H4 (cell line): ENCODE data around the gene UBASH3B. TPM values are rescaled to one million over a fixed set of nuclear protein-coding genes. Genes with fewer than 3 reads are reported as not detected.

ENCODE experiments used
- DNase-seq: peaks from one replicate; pipeline ENCODE4 v3.0.0-alpha.2; 2015; ENCODE audit warnings: low spot score
- total RNA-seq: library from RNA; depleted of rRNA; stranded (reverse); fragments of >200 nt; shearing (Covaris generic); gene quantifications from 2 replicates; pipeline ENCODE4 v1.2.3, GENCODE V29; 2014

Gene UBASH3B
- total RNA-seq, 1 experiment from 2014 or later: 4.4 TPM

DNA sequence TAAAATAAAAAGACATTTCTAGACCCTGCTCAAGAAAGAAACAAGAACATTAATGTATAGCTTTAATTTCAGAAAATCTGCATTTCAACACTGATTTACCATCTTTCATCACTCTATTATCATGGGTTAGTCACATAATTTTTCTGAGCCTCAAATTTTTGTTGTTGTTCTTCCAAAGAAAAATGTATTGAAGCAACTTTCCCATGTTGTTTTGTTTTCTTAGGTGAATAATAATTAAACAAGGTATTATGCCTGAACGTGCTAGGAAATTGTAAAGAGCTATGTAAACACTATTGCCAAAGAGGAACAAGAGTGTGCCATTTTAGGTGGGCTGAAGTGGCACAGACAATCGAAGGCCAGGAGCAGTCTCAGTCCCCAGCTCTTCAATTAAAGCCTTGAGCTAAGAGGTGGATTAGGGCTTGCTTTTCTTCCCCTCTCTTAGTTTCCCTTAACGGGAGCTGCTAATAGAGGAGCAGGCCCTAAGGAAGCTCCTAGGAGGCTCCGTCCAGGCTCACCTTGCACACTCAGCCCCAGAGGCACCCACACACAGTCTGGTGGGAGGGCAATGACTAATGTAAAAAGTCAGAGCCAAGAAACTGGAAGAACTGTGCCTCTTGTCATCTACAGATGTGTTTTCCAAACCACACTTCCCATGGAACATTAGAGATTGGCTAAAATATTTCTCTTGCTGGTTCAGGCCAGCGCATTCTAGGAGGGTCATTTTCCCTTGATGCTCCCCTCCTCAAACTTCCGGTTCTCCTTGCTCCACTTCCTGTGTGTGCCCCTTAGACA is 8.8 kb upstream of the UBASH3B start:
- DNase-seq: peak; percentile 22

DNA sequence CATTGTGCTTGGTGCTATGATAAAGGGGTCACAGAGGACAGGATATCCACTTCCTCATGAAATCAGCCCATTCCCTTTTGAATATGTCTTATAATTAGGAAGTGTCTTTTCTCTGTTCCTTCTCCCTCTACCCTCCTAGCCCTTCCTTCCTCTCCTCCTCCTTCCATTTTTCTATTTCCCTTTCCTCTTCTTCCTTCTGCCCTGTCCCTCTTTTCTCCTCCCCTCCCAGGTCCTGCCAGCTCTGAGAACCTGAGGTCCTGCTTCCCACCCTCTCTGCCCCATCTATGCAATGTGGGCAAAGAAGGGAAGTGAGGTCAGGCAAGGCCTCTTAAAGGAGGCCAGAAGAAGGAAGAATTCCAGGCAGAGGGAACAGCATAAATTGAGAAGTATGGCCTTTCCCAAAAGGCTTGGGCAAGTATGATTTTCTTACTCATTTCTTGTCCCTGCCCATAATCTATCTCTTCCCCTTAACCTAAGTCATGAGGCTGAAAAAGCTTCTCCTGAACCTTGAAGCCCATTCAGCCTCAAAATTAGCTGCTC is 7.7 kb upstream of the UBASH3B start:
- no peak for DNase-seq

DNA sequence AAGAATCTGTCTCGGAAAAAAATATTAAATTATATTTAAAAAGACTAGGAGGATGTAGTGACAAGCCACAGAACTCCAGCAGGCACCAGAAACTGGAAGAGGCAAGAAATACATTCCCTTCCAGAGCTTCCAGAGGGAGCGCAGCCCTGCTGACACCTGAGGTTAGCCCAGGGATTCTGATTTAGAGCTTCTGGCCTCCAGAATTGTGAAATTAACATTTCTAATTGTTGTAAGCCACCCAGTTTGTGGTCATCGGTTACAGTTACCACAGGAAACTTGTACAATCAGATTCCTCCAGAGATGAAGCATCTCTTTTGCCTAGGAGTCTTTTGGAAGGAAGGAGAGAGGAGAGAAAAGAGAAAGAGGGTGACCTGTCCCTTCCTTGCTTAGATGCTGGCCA is 6.4 kb upstream of the UBASH3B start:
- DNase-seq: no peak

DNA sequence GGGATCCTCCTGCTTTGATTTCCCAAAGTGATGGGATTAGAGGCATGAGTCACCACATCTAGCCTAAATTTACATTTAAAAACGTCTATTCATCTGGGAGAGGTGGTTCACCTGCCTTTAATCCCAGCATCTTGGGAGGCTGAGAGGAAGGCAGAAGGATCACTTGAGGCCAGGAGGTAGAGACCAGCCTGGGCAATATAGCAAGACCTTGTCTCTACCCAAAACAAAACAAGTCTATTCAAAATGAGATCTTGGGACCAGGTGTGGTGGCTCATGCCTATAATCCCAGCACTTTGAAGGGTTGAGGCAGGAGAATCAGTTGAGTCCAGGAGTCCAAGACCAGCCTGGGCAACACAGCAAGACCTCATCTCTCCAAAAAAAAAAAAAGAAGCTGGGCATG is 4.9 kb upstream of the UBASH3B start:
- no peak for DNase-seq

DNA sequence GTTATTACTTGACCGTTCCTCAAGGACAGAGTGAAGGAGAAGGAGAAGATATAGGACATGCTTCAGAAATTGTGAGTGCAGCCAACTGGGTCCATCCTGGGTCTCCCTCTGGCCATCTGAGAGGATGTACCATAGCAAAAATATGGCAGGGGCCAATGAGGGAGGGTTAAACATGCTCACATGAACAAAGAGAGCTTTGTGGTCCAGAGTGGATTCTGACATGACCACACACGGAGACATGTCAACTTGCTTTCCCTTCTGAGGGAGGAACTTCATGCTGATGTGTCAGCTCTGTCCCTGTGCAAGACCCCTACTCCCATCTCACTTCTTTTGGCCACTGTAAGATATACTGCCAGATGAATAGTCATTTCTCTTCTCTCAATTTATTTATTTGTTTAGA is 3.0 kb upstream of the UBASH3B start:
- DNase-seq: no peak

DNA sequence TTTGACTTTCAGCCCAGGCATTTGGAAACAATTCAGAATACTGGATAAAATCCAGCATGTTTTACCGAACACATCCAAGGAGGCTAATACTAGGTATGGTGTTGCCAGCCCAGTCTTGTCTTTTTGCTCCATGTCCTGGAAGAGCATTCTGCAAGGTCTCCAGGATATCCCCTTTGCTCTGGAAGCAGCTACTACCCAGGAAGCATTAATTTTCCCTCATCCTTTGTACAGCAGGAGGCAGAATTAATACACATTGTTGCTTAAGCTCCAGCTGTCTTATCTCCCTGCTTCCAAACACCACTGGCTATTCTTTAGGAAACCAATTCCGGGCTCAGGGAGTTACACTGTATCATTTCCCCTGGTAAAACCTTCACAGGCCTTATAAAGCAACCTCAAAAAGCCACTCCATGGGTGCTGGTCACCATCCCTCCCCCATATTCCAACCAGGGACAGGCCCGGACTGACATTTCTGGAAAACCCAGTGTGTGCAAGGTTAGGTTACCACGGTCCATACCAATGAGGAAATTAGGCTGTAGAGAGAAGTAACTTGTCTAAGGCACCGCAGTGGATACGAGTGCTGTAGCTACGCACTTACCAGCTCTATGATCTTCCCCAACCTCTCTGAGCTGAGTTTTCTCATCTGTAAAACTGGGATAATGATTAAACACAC is 1.5 kb upstream of the UBASH3B start:
- DNase-seq: no peak

DNA sequence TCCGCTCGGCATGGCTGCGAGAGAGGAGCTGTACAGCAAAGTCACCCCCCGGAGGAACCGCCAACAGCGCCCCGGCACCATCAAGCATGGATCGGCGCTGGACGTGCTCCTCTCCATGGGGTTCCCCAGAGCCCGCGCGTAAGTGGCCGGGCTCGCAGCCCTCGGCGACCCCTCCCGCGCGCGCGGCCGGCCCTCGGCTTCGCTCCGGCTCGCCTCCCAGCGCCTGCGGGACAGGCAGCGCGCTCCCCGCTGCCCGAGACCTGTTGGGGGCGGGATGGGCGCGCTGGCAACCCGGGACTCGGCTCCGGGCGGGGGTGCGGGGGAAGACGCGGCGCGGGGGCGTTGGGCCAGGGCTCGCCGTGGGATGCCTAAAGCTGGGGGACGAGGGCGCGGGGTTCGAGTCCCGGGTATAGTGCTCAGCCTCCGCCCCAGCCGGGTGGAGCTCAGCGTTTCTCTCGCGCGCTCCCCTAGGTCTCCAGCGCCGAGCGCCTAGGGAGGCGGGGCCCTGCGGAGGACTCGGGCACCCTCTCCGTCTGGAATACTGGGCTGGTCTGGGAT is 630 bp downstream of the UBASH3B start:
- DNase-seq: no peak

DNA sequence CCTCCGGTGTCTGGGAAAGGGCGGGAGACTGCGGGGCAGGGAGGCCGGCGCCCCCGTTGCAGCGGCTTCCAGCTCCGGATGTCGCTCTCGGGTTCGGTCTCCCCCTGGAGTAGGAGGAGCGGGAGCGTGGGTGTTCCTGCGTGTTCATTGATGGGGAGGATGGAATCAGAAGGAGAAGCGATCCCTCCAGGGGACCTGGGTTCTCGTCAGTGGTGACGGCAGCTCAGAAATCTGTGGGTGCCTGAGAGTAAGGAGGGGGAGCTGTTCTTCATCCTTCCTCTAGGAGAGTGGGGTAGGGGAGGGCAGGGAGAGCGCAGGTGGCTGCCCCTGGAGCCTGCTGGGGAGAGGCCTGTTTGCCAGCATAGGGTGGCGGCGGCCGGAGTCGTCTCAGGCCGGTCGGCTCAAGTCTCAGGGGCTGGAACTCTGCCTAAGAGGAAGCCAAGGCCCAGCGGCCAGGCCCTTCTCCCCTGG is 1.1 kb downstream of the UBASH3B start:
- DNase-seq: no peak

DNA sequence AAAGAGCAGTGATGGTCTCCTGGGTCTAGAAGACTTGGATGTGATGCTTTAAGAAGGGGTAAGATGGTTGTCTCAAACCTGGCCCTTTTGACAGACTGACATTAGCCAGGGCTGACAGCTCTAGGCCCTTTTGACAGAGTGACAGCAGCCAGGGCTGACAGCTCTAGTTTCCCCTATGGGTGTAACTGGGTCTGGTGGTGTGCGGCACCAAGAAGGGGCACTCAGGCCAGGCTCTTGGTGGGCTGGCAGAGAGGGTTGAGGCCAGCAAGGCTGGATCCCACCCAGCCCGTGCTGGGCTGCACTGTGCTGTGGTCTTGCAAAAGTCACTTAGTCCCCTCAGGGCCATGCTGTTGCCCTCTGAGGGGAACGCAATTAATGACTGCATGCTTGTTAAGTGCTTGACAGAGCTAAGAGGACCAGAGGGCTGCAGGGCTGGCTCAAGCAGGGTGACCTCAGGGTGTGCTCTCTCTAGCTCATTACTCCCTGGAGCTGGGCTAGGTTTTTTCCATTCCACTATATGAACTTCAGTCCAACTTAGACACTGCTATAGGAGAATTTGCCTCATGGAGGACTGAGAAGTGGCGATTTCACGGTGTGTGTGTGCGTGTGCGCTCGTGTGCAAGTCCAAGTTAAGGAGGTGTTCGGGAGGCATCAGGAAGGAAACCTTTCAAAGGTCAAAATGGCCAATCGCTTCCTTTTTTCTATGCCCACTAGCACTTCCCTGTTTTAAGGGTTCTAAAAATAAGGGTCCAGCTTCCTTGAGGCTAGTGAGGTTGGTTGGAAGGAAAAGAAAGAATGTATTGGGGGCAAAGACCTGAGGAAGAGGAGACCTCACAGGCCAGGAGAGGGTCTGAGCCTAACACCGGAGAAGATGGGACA is 4.4 kb downstream of the UBASH3B start:
- DNase-seq: no peak

DNA sequence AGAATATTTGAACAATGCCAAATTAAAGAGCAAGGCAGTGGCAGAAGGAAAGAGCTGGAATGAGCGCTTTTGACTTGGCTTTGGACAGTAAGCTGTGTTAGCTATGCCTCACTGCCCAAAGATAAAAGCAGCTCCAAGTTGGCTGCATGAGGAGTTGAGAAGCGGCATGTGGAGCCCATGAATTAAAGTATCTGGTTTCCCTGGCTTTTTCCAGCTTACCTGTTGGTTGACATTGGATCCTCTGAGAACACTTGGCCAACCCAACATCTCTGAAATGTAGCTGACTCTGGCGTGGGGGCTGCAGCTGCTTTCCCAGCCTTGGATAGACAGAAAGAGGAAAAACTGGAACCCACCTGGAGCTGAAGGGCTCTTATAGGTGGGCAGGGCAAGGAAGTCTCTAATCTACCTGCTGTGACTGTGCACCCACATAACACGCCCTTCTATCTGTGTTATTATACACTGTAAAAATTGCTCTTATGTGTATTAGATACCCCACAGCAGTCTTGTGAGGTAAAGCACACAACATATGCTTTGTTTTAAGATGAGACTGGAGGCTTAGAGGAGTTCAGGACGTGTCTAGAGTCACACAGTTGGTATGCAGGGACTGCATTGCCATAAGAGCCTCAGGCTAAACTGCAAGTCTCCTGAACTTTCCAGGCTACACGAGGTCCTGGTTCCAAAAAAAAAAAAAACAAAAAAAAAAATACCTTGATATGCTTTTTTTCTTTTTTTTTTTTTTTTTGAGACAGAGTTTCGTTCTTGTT is 5.8 kb downstream of the UBASH3B start:
- peak; percentile 23 for DNase-seq

DNA sequence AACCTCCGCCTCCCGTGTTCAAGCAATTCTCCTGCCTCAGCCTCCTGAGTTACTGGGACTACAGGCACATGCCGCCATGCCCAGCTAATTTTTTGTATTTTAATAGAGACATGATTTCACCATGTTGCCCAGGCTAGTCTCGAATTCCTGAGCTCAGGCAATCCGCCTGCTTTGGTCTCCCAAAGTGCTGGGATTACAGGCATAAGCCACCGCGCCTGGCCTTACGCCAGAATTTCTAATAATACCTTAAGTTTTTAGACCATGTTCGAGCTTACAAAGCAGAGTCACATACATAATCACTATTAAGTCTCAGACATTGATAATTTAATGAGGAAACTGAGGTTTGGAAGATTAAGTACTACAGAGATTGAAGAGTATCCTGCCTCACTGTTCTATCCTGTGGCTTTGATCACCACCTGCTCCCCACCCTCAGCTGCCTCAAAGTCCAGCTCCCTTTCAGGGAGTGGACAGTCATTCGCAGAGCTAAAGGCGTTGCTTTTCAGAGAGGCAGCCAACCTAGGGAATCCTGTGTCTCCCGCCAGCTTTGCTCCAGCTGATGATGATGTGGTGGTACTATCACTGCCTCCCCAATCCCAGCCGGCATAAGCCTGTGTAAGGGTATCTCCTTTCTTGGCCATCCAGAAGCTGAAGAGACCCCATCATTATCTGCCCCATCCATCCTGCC is 7.7 kb downstream of the UBASH3B start:
- DNase-seq: no peak

DNA sequence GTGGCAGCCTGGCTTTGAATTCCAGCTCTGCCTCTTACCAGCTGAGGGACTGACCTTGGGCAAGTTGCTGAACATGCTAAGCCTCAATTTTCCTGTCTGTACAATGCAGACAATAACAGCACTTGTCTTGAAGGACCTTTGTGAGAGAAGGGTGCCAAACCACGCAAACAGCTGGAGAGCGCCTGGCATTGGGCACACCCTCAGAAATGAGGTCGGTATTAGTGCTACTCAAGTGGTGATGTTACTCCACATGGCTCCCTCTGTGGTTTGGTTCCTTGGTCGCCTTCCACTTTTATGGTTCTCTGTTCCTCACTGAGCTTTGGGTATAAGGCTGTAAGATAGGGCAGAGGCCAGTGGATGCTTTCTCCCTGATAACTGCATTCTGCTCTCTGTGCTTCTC is 8.2 kb downstream of the UBASH3B start:
- DNase-seq: peak; percentile 76

DNA sequence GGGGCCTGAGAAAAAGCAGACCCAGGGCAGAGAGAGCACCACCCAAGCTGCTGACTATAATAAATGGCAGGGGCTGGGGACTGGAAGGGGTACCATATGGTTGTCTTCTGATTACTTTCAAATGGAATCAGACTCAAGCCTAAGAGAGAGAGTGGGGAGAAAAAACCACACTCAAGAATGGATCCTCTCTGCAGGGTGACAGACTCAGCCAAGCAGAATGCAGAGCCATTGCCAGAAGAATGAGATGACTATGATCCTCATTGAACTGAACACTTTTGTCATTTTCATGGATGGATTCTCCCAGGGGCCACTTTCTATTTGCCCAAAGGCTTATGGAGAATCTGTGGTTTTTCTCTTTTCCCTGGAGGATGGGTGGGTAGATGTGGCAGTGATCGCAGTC is 8.7 kb downstream of the UBASH3B start:
- no peak for DNase-seq

DNA sequence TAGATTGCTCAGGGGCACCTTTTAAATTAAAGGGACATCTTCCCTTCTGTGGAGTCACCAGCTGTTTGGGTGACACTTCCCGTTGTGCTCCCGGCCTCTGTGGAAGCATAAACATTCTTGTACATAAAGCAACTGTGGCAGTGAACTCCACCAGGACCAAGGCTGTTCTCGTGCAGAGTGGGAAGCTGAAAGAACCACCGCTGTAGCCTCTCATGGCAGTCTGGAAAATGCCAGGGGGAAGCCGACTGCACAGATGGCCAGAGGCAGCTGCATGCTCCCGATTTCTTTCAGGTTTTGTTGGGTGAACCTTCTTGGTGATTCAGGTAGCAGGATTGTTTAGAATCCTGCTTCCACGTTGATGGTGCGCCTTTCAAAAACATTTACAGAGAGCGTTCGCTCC is 10.3 kb downstream of the UBASH3B start:
- no peak for DNase-seq

DNA sequence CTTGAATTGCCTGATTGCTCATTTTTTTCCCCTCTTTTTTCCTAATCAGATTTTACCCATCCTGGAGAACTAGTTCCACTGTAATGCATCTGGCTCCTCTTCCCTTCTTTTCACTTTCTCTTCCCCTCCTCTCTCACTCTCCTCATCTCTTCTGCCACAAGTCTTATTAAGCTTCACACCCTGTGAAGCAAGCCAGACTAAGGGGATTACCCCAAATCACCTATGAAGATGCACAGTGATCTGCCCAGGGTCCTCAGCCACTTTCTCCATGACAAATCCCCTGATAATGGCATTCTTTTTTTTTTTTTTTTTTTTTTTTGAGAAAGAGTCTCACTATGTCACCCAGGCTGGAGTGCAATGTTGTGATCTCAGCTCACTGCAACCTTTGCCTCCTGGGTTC is 11.2 kb downstream of the UBASH3B start:
- no peak for DNase-seq

DNA sequence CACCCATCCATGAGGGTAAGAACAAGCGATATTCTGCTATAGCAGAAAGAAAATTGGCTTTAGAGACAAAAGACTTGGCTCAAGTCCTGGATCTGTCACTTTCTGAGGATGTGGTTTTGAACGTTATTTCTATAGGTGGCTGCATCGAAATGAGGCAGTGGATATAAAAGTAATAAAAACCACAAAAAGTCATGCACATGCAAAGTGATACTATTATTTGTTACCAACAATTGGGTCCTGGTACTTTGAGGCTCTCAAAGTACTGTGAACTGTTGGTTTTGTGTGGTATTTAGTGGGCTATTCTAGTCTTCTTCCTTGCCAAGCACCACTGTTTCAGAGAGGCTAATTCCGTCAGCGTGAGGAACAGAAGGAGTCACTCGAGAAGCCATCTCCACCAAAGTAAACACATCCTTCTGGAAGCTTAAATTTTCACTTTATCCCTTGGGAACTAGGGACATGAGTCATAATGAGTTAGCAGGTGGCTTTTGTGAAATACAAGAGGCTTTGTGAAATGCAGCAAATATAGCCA is 13.1 kb downstream of the UBASH3B start:
- DNase-seq: peak; percentile 88

DNA sequence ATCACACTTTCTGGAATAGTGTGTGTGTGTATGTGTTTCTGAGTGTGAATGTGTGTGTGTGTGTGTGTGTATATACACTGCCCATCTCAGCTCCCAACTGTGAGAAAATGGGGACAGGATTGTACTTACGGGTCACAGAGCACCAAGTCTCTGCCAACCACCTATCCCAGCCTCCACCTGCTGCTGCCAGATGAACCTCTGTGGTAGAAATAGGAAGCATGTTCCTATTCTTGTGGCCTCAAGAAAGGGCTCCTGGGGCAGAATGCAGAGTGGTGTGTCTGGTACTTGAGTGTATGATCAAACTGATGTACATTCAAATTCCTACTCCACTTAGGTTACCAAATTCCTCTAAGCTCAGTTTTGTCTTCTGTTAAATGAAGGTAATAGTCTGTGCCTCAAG is 14.6 kb downstream of the UBASH3B start:
- no peak for DNase-seq

DNA sequence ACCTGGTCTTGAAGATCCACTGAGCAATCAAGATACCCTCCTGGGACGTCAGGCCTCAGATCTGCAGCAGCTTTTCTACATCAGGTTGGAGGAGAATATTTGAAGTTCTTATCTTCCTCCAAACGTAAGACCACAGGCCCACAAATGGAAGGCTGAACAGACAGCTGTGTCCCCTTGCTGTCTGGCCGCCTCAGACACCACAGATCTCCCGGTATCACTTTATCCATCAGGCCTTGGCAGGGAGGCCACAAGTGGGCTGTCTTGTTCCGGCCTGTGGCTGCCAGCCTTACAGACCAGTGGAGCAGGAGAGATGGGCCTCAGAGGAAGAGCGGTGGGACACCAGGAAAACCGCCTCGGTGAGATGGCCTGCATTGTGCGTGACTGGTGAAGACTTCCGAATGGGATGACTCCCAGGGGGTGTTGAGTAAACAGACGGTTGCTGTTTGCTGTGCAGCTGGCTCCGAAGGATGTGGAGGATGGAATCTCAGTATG is 15.9 kb downstream of the UBASH3B start:
- no peak for DNase-seq

DNA sequence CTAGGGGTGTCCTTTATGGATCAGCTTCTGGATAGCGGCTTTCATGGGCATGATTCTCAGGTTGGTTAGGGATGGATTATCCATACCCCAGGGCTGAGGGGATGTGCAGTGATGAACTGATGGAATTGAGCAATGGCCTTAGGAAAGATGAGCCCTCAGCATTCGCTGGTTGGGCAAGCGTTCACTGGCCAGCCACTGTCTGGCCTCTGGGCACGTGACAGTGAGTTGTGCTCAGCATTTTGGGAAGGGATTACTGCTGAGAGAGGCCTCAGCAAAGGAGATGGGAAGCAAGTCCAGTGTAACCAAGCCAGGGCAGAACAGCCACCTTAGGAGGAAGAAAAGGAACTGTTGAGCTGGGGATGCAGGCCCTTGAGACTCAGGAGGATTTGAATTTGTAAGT is 17.4 kb downstream of the UBASH3B start:
- DNase-seq: no peak

DNA sequence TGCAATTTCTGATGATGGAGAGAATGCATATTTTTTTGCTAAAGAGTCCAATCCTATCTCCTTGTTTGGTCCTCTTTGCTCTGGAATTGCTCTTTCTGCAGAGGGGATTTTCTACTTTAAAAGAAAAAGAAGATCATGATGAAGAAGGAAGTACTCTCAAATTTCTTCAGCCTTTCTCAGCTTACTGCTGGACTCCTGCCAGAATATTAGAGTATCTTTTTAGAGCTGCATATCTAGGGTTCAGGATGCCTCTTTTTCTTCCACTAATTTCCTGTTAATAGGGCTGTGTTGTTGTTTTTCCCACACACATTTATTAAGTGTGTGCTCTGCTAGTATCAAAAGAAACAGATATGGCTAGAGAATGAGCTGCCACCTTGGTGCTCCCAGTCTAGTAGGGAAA is 18.2 kb downstream of the UBASH3B start:
- no peak for DNase-seq
